Measurements from ENCODE around the gene NHERF2.
"Not testable (repeated sequence)": the region's sequence is repeated elsewhere in the genome, so short reads cannot be mapped to it uniquely, and the experiment has no call there.

The NHERF2 gene

GRCh38 chr16:2007081-2007836 lies 19.4 kb upstream of the NHERF2 start:
- no peak for DNase-seq

- peak; percentile 43 for DNase-seq
Observed at GRCh38 chr16:2008009-2008526, 18.6 kb upstream of the NHERF2 start.

- no peak for DNase-seq
Observed at GRCh38 chr16:2008631-2009163, 18.0 kb upstream of the NHERF2 start.

GRCh38 chr16:2009164-2009711 lies 17.5 kb upstream of the NHERF2 start:
- DNase-seq, result no peak

GRCh38 chr16:2009791-2010510 lies 16.8 kb upstream of the NHERF2 start, which contains the start of gene ZNF598:
Gene ZNF598, minus strand, starts transcription at chr16:2009821.
- peak; percentile 90 for DNase-seq

GRCh38 chr16:2011726-2012125 lies 15.0 kb upstream of the NHERF2 start:
- not testable (repeated sequence) for DNase-seq

- no peak for DNase-seq
Observed at GRCh38 chr16:2013527-2013926, 13.2 kb upstream of the NHERF2 start.

GRCh38 chr16:2015117-2015946 lies 11.4 kb upstream of the NHERF2 start:
- DNase-seq, result no peak

- no peak for DNase-seq
Observed at GRCh38 chr16:2015947-2016208, 10.8 kb upstream of the NHERF2 start.

GRCh38 chr16:2016407-2016922 lies 10.2 kb upstream of the NHERF2 start:
- no peak for DNase-seq

GRCh38 chr16:2019518-2019920 lies 7.2 kb upstream of the NHERF2 start, which contains the start of gene NPW:
Gene NPW, plus strand, starts transcription at chr16:2019785.
- DNase-seq, result no peak

- DNase-seq, result no peak
Observed at GRCh38 chr16:2019921-2020831, 6.5 kb upstream of the NHERF2 start.

GRCh38 chr16:2022723-2023091 lies 4.0 kb upstream of the NHERF2 start:
- peak; percentile 62 for DNase-seq

GRCh38 chr16:2023092-2024031 lies 3.3 kb upstream of the NHERF2 start:
- DNase-seq, result peak; percentile 79

- DNase-seq, result no peak
Observed at GRCh38 chr16:2024032-2024420, 2.7 kb upstream of the NHERF2 start.

GRCh38 chr16:2025251-2025650 lies 1.5 kb upstream of the NHERF2 start:
- DNase-seq, result no peak

GRCh38 chr16:2025878-2026460 lies 733 bp upstream of the NHERF2 start:
- no peak for DNase-seq

GRCh38 chr16:2027024-2028010 lies 615 bp downstream of the NHERF2 start:
- peak; percentile 42 for DNase-seq
